Tibial nerve (tissue), 3 donors: ENCODE data around the gene RPUSD1.

ENCODE experiments used
- POLR2A ChIP-seq, 2 donors: fragments of 450-650 bp; IDR thresholded peaks; one replicate each; pipeline ENCODE4 v1.6.1; 2017; ENCODE audit warnings: antibody characterized with exemption in 2 of 2, mild to moderate bottlenecking in 2 of 2, moderate library complexity in 2 of 2
- TF ChIP-seq, protein P1 (sequence below), 5 experiments: fragments of 200-600 bp in 3 of 5; fragments of 450-650 bp in 2 of 5; sonication (generic) in 3 of 5; IDR thresholded peaks; one replicate each; pipeline ENCODE4 v1.5.1; 2016 to 2019; ENCODE audit warnings: antibody characterized with exemption in 5 of 5, mild to moderate bottlenecking in 3 of 5, moderate library complexity in 2 of 5

DNA sequence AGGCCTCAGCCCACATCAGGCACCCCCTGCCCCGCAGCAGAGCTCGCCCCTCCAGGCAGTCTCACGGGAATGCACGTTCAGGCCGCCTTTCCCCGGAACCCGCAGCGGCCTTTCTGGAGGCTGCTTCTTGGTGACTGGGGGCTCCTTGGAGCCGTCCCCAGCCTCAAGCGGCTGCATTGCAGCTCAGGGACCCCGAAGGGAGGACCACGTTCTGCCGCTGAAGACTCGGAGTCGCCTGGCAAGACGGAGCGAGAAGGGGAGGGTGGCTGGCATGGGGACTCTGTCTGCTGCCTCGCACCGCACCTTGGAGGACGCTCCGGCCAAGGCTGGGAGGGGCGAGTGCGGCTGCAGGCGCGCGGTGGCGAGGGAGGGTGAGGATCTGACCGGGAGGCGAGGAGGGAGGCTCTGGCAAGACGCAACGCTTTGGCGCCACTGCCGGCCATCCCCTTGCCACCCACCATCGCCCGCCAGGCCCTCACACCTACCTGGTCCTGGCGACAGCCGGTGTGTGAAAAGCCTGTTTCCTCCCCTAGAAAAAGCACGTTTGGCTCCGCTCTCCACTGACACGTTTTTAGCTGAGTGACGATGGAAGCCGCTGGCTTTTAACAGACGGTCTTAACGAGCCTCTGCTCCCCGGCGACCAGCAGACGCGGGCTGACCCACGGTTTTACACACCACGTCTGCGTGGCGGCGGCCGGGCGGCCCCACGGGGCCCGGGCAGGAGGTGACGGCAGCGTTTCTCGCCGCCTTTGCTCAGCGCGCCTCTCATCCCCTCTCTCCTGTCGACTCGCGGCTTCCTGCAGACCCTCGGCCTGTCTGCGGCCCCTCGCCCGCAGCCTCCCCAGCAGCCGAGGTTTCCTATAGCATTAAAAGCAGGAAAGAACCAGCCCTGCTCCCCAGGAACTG is 29.1 kb upstream of the RPUSD1 start:
- no peak for TF ChIP-seq POLR2A (IDR thresholded peaks at IDR 0.05)
- TF ChIP-seq, protein P1, sequence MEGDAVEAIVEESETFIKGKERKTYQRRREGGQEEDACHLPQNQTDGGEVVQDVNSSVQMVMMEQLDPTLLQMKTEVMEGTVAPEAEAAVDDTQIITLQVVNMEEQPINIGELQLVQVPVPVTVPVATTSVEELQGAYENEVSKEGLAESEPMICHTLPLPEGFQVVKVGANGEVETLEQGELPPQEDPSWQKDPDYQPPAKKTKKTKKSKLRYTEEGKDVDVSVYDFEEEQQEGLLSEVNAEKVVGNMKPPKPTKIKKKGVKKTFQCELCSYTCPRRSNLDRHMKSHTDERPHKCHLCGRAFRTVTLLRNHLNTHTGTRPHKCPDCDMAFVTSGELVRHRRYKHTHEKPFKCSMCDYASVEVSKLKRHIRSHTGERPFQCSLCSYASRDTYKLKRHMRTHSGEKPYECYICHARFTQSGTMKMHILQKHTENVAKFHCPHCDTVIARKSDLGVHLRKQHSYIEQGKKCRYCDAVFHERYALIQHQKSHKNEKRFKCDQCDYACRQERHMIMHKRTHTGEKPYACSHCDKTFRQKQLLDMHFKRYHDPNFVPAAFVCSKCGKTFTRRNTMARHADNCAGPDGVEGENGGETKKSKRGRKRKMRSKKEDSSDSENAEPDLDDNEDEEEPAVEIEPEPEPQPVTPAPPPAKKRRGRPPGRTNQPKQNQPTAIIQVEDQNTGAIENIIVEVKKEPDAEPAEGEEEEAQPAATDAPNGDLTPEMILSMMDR (IDR thresholded peaks at IDR 0.05): no peak
